PC-3 (cell line): ENCODE data around the gene MAPK8IP1. TPM values are rescaled to one million over a fixed set of nuclear protein-coding genes. Genes with fewer than 3 reads are reported as not detected.
"Not testable (repeated sequence)": the region's sequence is repeated elsewhere in the genome, so short reads cannot be mapped to it uniquely, and the experiment has no call there.

Experiments
- ATAC-seq: fragments of 200-7000 bp; cut with Tn5 transposase; 2 replicates; pipeline ENCODE4 v1.9.1; 2020; ENCODE audit warnings: mild to moderate bottlenecking, moderate library complexity
- Bru-seq: library from RNA; stranded (reverse); fragments of 400-500 nt; gene quantifications from one replicate; lab custom pipeline; 2021; lab: Mats Ljungman, UMichigan
- BruChase-seq, 2 experiments: library from RNA; stranded (reverse); fragments of 400-500 nt; gene quantifications; one replicate each; lab custom pipeline; 2021; lab: Mats Ljungman, UMichigan
- BruUV-seq: library from RNA; stranded (reverse); fragments of 400-500 nt; replicated peaks from 2 replicates; lab custom pipeline; 2021; lab: Mats Ljungman, UMichigan
- CTCF ChIA-PET: fragments of 300-600 bp; sonication (Branson Sonifier 250); formaldehyde crosslinking; loops from one replicate; lab custom pipeline; 2022; ENCODE audit warnings: antibody characterized with exemption; lab: Charles Lee
- POLR2A ChIA-PET: fragments of 300-600 bp; sonication (Branson Sonifier 250); formaldehyde crosslinking; loops from one replicate; lab custom pipeline; 2022; ENCODE audit warnings: antibody characterized with exemption; ENCODE audit not compliant: unreplicated experiment; lab: Charles Lee
- DNase-seq: peaks from one replicate; pipeline ENCODE4 v3.0.0-alpha.2; 2015
- H2AFZ ChIP-seq: fragments of 300-600 bp; sonication (generic); 2 replicates; pipeline ENCODE4 v1.6.0; 2016; ENCODE audit warnings: antibody characterized with exemption, low read length
- H3F3A ChIP-seq: fragments of 300-600 bp; sonication (generic); one replicate; pipeline ENCODE4 v1.6.0; 2017; ENCODE audit warnings: antibody characterized with exemption, low read length, control low read depth, mild to moderate bottlenecking; ENCODE audit not compliant: unreplicated experiment
- H3K27ac ChIP-seq: fragments of 300-600 bp; sonication (generic); 2 replicates; pipeline ENCODE4 v1.5.1; 2016; ENCODE audit warnings: mild to moderate bottlenecking, low read length
- H3K27me3 ChIP-seq: fragments of 300-600 bp; sonication (generic); 2 replicates; pipeline ENCODE4 v1.6.1; 2016; ENCODE audit warnings: low read length, mixed read lengths
- H3K36me3 ChIP-seq: fragments of 300-600 bp; sonication (generic); 2 replicates; pipeline ENCODE4 v1.6.1; 2016; ENCODE audit warnings: low read depth, mixed run types, low read length, mixed read lengths
- H3K4me1 ChIP-seq: fragments of 300-600 bp; sonication (generic); 2 replicates; pipeline ENCODE4 v1.5.1; 2016; ENCODE audit warnings: low read length; ENCODE audit not compliant: insufficient read depth
- H3K4me2 ChIP-seq: fragments of 300-600 bp; sonication (generic); 2 replicates; pipeline ENCODE4 v1.6.0; 2016; ENCODE audit warnings: low read length
- H3K4me3 ChIP-seq: fragments of 300-600 bp; sonication (generic); 2 replicates; pipeline ENCODE4 v1.5.1; 2016; ENCODE audit warnings: mild to moderate bottlenecking, low read length, mixed read lengths
- H3K79me2 ChIP-seq: fragments of 300-600 bp; sonication (generic); 2 replicates; pipeline ENCODE4 v1.6.1; 2017; ENCODE audit warnings: low read length, mixed read lengths
- H3K9ac ChIP-seq: fragments of 300-600 bp; sonication (generic); 2 replicates; pipeline ENCODE4 v1.6.0; 2016; ENCODE audit warnings: mild to moderate bottlenecking, low read length
- H3K9me2 ChIP-seq: fragments of 300-600 bp; sonication (generic); replicated peaks from 2 replicates; pipeline ENCODE4 v1.6.1; 2016; ENCODE audit warnings: mixed run types, low read length, mixed read lengths
- H3K9me3 ChIP-seq: fragments of 300-600 bp; sonication (generic); 2 replicates; pipeline ENCODE4 v1.6.1; 2016; ENCODE audit warnings: low read length, mixed read lengths
- H4K20me1 ChIP-seq: fragments of 300-600 bp; sonication (generic); 2 replicates; pipeline ENCODE4 v1.6.1; 2016; ENCODE audit warnings: low read length, mixed read lengths
- CTCF ChIP-seq: fragments of 300-600 bp; sonication (generic); conservative IDR thresholded peaks from 2 replicates; pipeline ENCODE4 v1.5.1; 2017; ENCODE audit warnings: antibody characterized with exemption, low read depth, mild to moderate bottlenecking, low read length
- EZH2 ChIP-seq: fragments of 300-600 bp; sonication (generic); IDR thresholded peaks from one replicate; pipeline ENCODE4 v1.6.1; 2017; ENCODE audit warnings: antibody characterized with exemption, mild to moderate bottlenecking, low read length; ENCODE audit not compliant: unreplicated experiment
- EZH2phosphoT487 ChIP-seq: fragments of 300-600 bp; sonication (generic); IDR thresholded peaks from 2 replicates; pipeline ENCODE4 v1.6.1; 2018; ENCODE audit warnings: mild to moderate bottlenecking, antibody characterized with exemption, low read length, borderline replicate concordance
- intact Hi-C: fragments of 100-400 bp; cut with micrococcal nuclease; formaldehyde crosslinking; loops from 2 replicates; pipeline ENCODE4 v1.9.0; 2023
- long read RNA-seq: library from polyadenylated mRNA; unstranded; transcript quantifications from one replicate; pipeline ENCODE4 v2.0.0, GENCODE V29; 2021; ENCODE audit not compliant: unreplicated experiment
- total RNA-seq: library from RNA; depleted of rRNA; stranded (reverse); fragments of >200 nt; gene quantifications from 2 replicates; pipeline ENCODE4 v1.2.3, GENCODE V29; 2014; rRNA removed

Gene MAPK8IP1
- 7.1 and 10.5 TPM in 2 replicates for total RNA-seq
- percentile 30 among the genes with signal in this experiment for Bru-seq, nascent RNA
- percentile 46 among the genes with signal in this experiment for BruChase-seq, experiment 1, labeled RNA remaining after a 6-hour chase
- BruChase-seq, experiment 2, labeled RNA remaining after a 2-hour chase, result percentile 48 among the genes with signal in this experiment
- long read RNA-seq, partial matches to known transcripts, result 26 of 32 reads
- long read RNA-seq, other reads (novel, unspliced or antisense), result 4 of 32 reads

DNA sequence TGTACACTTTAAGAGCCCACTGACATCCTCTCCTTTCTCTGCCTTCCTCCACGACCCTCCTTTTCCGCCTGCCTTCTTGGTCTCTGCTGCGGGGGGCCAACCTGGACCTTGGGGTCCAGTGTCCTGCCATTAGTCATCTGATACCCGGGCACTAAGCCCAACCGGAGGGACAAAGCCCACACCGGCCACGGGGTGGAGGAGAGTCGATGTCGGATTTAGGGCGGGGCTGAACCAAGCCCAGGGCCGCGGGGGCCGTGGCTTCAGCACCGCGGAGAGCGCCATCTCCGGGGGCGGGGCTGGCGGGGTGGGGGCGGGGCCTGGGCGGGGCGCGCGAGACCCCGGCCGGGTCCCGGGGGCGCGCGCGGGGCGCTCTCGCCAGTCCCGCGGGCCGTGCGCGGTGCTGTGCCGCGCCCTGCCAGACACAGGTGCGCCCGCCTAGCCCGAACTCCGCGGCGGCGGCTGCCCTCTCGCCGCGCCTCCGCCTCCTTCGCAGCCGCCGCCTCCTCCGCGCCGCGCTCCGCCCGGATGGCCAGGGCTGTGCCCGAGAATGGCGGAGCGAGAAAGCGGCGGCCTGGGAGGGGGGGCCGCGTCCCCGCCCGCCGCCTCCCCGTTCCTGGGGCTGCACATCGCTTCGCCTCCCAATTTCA is at the start of gene MAPK8IP1:
MAPK8IP1 (plus strand) TSS at position 378 of the 647 bp plus-strand sequence; CDS start at position 548, 170 bp downstream.
- no TSS peak for BruUV-seq
- no peak for TF ChIP-seq EZH2
- no peak for TF ChIP-seq EZH2phosphoT487
- TF ChIP-seq CTCF, result no peak
- intact Hi-C loops, result no loop called here
- no peaks in the 10 kb centered on the region for H3K9me3 ChIP-seq
- H3K9ac ChIP-seq, result no peak within 1 kb of the TSS
- 0 out of 2 replicates have a peak within 1 kb of the TSS, but pooled peaks have one; percentile 26 for H2AFZ ChIP-seq
- peaks cover 7% of the 10 kb centered on the region; the same call in 1 of the 2 replicates for H3K36me3 ChIP-seq
- no peak within 1 kb of the TSS for H3K27ac ChIP-seq
- peaks cover 5% of the 10 kb centered on the region for H3K4me1 ChIP-seq
- peak within 1 kb of the TSS; percentile 77 for H3K4me2 ChIP-seq
- H3F3A ChIP-seq, result no peaks in the 10 kb centered on the region
- H3K9me2 ChIP-seq, result no peaks in the 10 kb centered on the region
- POLR2A ChIA-PET, result no interaction called here
- ATAC-seq, result peak; percentile 82
- peak within 1 kb of the TSS; percentile 63 for H3K4me3 ChIP-seq
- peak; percentile 41 for DNase-seq
- no peaks in the 10 kb centered on the region for H3K79me2 ChIP-seq
- CTCF ChIA-PET, result no interaction called here
- H4K20me1 ChIP-seq, result peaks cover 9% of the 10 kb centered on the region; the same call in 1 of the 2 replicates
- no peaks in the 10 kb centered on the region for H3K27me3 ChIP-seq

DNA sequence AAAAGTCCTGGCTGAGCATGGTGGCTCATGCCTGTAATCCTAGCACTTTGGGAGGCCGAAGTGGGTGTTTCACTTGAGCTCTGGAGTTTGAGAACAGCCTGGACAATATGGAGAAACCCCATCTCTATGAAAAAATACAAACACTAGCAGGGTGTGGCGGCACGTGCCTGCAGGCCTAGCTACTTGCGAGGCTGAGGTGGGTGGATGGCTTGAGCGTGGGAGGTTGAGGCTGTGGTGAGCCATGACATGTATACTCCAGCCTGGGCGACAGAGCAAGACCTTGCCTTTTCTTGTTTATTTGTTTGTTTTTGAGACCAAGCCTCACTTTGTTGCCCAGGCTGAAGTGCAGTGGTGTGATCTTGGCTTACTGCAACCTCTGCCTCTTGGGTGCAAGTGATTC is 46.2 kb upstream of the MAPK8IP1 start:
- H3K36me3 ChIP-seq, result no peaks in the 10 kb centered on the region
- H3K4me1 ChIP-seq, result peaks cover 6% of the 10 kb centered on the region; the same call in 1 of the 2 replicates
- no peaks in the 10 kb centered on the region for H3K9me2 ChIP-seq
- no peak overlapping the region for H3K4me2 ChIP-seq
- ATAC-seq, result no peak
- no peaks in the 10 kb centered on the region for H4K20me1 ChIP-seq
- no peaks in the 10 kb centered on the region for H3K27me3 ChIP-seq
- H3F3A ChIP-seq, result no peaks in the 10 kb centered on the region
- no peaks in the 10 kb centered on the region for H3K79me2 ChIP-seq
- H3K4me3 ChIP-seq, result no peak overlapping the region
- DNase-seq, result no peak
- no peaks in the 10 kb centered on the region for H3K9me3 ChIP-seq
- H2AFZ ChIP-seq, result no peak overlapping the region
- ChIA-PET POLR2A (no interaction called here), CTCF (no interaction called here)
- intact Hi-C loops, result no loop called here
- TF ChIP-seq EZH2, result no peak
- no peak overlapping the region for H3K27ac ChIP-seq
- no peak overlapping the region for H3K9ac ChIP-seq
- no TSS peak for BruUV-seq

GRCh38 chr11:45840251-45840650 is 45.2 kb upstream of the MAPK8IP1 start:
- POLR2A ChIA-PET, result not testable (repeated sequence)

More at GRCh38 chr11:45840251-45840650, 45.2 kb upstream of the MAPK8IP1 start:
- H3K9me3 ChIP-seq, H3K36me3 ChIP-seq, H3K4me2 ChIP-seq, H2AFZ ChIP-seq, ATAC-seq, H4K20me1 ChIP-seq, H3K4me1 ChIP-seq, DNase-seq, CTCF ChIA-PET, H3K79me2 ChIP-seq, H3K9ac ChIP-seq, BruUV-seq, H3K4me3 ChIP-seq, H3K27ac ChIP-seq, H3F3A ChIP-seq, H3K27me3 ChIP-seq, H3K9me2 ChIP-seq: not testable (repeated sequence)
- intact Hi-C loops, result loop anchor here (5.0 kb wide), 1 partner anchor 167 kb away; no protein-coding TSS in a partner anchor
